ENCODE results near the gene TBX1.
"Not testable (repeated sequence)": the region's sequence is repeated elsewhere in the genome, so short reads cannot be mapped to it uniquely, and the experiment has no call there.

TBX1 gene

GRCh38 chr22:19723232-19723982 lies 37.2 kb upstream of the TBX1 start, which contains the start of gene GP1BB:
Gene GP1BB (plus strand): TSS chr22:19723539. CDS start chr22:19723570, 31 bp downstream.
- no peak for DNase-seq (ENCODE audit: low read depth in 3 of 3, low spot score in 1 of 3)

- DNase-seq (ENCODE audit: low read depth in 3 of 3, low spot score in 1 of 3), result no peak
These were observed 36.4 kb upstream of the TBX1 start for GRCh38 chr22:19723983-19724827.

- no peak for DNase-seq (ENCODE audit: low read depth in 3 of 3, low spot score in 1 of 3)
These were observed 35.5 kb upstream of the TBX1 start for GRCh38 chr22:19724927-19725661.

GRCh38 chr22:19726064-19726788 lies 34.4 kb upstream of the TBX1 start:
- DNase-seq (ENCODE audit: low read depth in 3 of 3, low spot score in 1 of 3), result not testable (repeated sequence)

GRCh38 chr22:19727310-19728150 lies 33.0 kb upstream of the TBX1 start:
- no peak for DNase-seq (ENCODE audit: low read depth in 3 of 3, low spot score in 1 of 3)

- no peak for DNase-seq (ENCODE audit: low read depth in 3 of 3, low spot score in 1 of 3)
These were observed 32.3 kb upstream of the TBX1 start for GRCh38 chr22:19728271-19728670.

- no peak for DNase-seq (ENCODE audit: low read depth in 3 of 3, low spot score in 1 of 3)
These were observed 31.7 kb upstream of the TBX1 start for GRCh38 chr22:19728836-19729235.

- DNase-seq (ENCODE audit: low read depth in 3 of 3, low spot score in 1 of 3), result no peak
These were observed 31.1 kb upstream of the TBX1 start for GRCh38 chr22:19729507-19729906.

GRCh38 chr22:19730198-19730597 lies 30.4 kb upstream of the TBX1 start:
- no peak for DNase-seq (ENCODE audit: low read depth in 3 of 3, low spot score in 1 of 3)

- DNase-seq (ENCODE audit: low read depth in 3 of 3, low spot score in 1 of 3), result peak; percentile 61 to 87 (median 69)
These were observed 29.8 kb upstream of the TBX1 start for GRCh38 chr22:19730655-19731360.

- DNase-seq (ENCODE audit: low read depth in 3 of 3, low spot score in 1 of 3), result no peak
These were observed 29.0 kb upstream of the TBX1 start for GRCh38 chr22:19731361-19732135.

- DNase-seq (ENCODE audit: low read depth in 3 of 3, low spot score in 1 of 3), result no peak
These were observed 28.0 kb upstream of the TBX1 start for GRCh38 chr22:19732403-19733113.

GRCh38 chr22:19733755-19734154 lies 26.8 kb upstream of the TBX1 start:
- DNase-seq (ENCODE audit: low read depth in 3 of 3, low spot score in 1 of 3), result no peak

- DNase-seq (ENCODE audit: low read depth in 3 of 3, low spot score in 1 of 3), result no peak
These were observed 26.4 kb upstream of the TBX1 start for GRCh38 chr22:19734163-19734562.

GRCh38 chr22:19734837-19735382 lies 25.7 kb upstream of the TBX1 start:
- no peak for DNase-seq (ENCODE audit: low read depth in 3 of 3, low spot score in 1 of 3)

GRCh38 chr22:19735665-19736510 lies 24.7 kb upstream of the TBX1 start:
- no peak for DNase-seq (ENCODE audit: low read depth in 3 of 3, low spot score in 1 of 3)
